Small intestine (tissue), 7 donors: ENCODE measurements around the gene RAPGEF6. TPM values are rescaled to one million over a fixed set of nuclear protein-coding genes. Genes with fewer than 3 reads are reported as not detected.
A peak's percentile ranks its signal among the peaks of the same experiment; 100 is the strongest.

Source experiments
- DNase-seq, 2 donors: peaks; one replicate each; pipeline versions ENCODE4 v3.0.0 to v3.0.0-alpha.2; 2013
- FAIRE-seq: peaks from 2 replicates; lab custom pipeline; 2012; peaks lifted over from hg19 to GRCh38; lab: Jason Lieb, UNC
- H3K27ac ChIP-seq, 3 donors: one replicate each; pipeline ENCODE4 v1.5.1; 2013; ENCODE audit warnings: low read length in 2 of 3, mild to moderate bottlenecking in 2 of 3, control low read depth in 1 of 3, inconsistent platforms in 1 of 3, low read depth in 1 of 3, moderate library complexity in 1 of 3
- H3K27me3 ChIP-seq, 3 donors: one replicate each; pipeline ENCODE4 v1.6.1; 2013; ENCODE audit warnings: low read length in 3 of 3, inconsistent platforms in 1 of 3; ENCODE audit not compliant: control insufficient read depth in 3 of 3, insufficient read depth in 3 of 3
- H3K36me3 ChIP-seq, 3 donors: one replicate each; pipeline ENCODE4 v1.6.1; 2013; ENCODE audit warnings: low read length in 3 of 3, inconsistent platforms in 1 of 3, low read depth in 1 of 3, mild to moderate bottlenecking in 1 of 3, moderate library complexity in 1 of 3; ENCODE audit not compliant: control insufficient read depth in 3 of 3, insufficient read depth in 2 of 3
- H3K4me1 ChIP-seq, 3 donors: one replicate each; pipeline ENCODE4 v1.6.1; 2013; ENCODE audit warnings: low read length in 2 of 3, inconsistent platforms in 1 of 3, low read depth in 1 of 3, mild to moderate bottlenecking in 1 of 3, moderate library complexity in 1 of 3; ENCODE audit not compliant: control insufficient read depth in 3 of 3, insufficient read depth in 2 of 3
- H3K4me3 ChIP-seq, 3 donors: one replicate each; pipeline ENCODE4 v1.5.1; 2013; ENCODE audit warnings: low read length in 3 of 3, control low read depth in 1 of 3, inconsistent platforms in 1 of 3, low read depth in 1 of 3, mild to moderate bottlenecking in 1 of 3, moderate library complexity in 1 of 3
- H3K9me3 ChIP-seq, 2 donors: one replicate each; pipeline ENCODE4 v1.6.1; 2013; ENCODE audit warnings: low read depth in 1 of 2, low read length in 1 of 2; ENCODE audit not compliant: control insufficient read depth in 2 of 2, insufficient read depth in 1 of 2
- WGBS, 3 donors: extraction: QIAGEN DNeasy Blood & Tissue Kit; methylation state at CpG; one replicate each; pipeline ENCODE4 v1.1.7; 2013; 5-methylcytosine and 5-hydroxymethylcytosine counted together
- polyA plus RNA-seq, 4 donors: library from polyadenylated mRNA; stranded (reverse) in 3 of 4; unstranded in 1 of 4; fragments of 200-250 nt in 3 of 4; fragments of 120-200 nt in 1 of 4; gene quantifications; one replicate each; pipeline versions ENCODE4 v1.2.1 to v1.2.3, GENCODE V29; 2013
- donor health status: healthy with polysubstance abuse.
- donor health status: control.
- donor health status: control.
- donor health status: Bipolar disorder and iron deficiency.
- donor health status: healthy.

Gene RAPGEF6
- polyA plus RNA-seq, 4 donors = 1.1 to 10.4 (median 2.3) TPM

- no peak overlapping the region for H3K27ac ChIP-seq
- no peaks in the 10 kb centered on the region for H3K36me3 ChIP-seq
- 50 to 84% (median 71%) methylated on average over 2 of the region's 2 CpGs for WGBS, 3 donors
- no peaks in the 10 kb centered on the region for H3K9me3 ChIP-seq
- no peak overlapping the region for H3K4me3 ChIP-seq
- H3K4me1 ChIP-seq = no peaks in the 10 kb centered on the region
- DNase-seq = no peak
- FAIRE-seq = no peak
- no peaks in the 10 kb centered on the region for H3K27me3 ChIP-seq
Measured at GRCh38 chr5:131530706-131531331, 104.2 kb downstream of the RAPGEF6 start.

DNA sequence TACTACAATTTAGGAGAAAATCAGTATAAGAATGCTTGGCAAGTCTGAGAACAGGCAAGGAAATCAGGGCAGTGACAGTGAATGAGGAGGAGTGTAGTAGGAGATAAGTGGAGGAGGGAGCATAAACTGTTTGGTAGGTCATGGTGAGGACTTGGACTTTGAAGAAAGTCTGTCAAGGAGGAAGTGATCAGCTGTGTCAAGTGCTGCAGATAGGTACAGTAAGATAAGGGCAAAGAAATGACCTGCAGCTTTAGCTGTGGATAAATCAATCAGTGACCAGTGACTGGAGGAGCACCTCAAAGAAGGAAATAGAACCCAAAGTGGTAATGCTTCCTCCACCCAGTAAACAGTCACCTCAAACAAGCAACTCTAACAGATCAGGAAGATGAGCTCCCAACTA lies 106.3 kb downstream of the RAPGEF6 start:
- peak; percentile 23 to 80 for DNase-seq
- H3K36me3 ChIP-seq = no peaks in the 10 kb centered on the region
- peak overlapping the region in 1 of 3 donors; percentile 44 for H3K27ac ChIP-seq
- no peaks in the 10 kb centered on the region for H3K27me3 ChIP-seq
- H3K9me3 ChIP-seq = no peaks in the 10 kb centered on the region
- FAIRE-seq = no peak
- no peak overlapping the region for H3K4me3 ChIP-seq
- no peaks in the 10 kb centered on the region for H3K4me1 ChIP-seq

- no peak overlapping the region for H3K4me3 ChIP-seq
- 70 to 88% (median 79%) methylated on average over 1 of the region's 1 CpG for WGBS, 3 donors
Measured at GRCh38 chr5:131525805-131526204, 109.2 kb downstream of the RAPGEF6 start.

GRCh38 chr5:131524431-131524830 lies 110.6 kb downstream of the RAPGEF6 start:
- 92 to 98% (median 97%) methylated on average over 4 of the region's 4 CpGs for WGBS, 3 donors
- H3K4me3 ChIP-seq = no peak overlapping the region
- no peaks in the 10 kb centered on the region for H3K4me1 ChIP-seq
- H3K27me3 ChIP-seq = no peaks in the 10 kb centered on the region
- H3K36me3 ChIP-seq = no peaks in the 10 kb centered on the region
- no peak for DNase-seq
- no peaks in the 10 kb centered on the region for H3K9me3 ChIP-seq
- FAIRE-seq = no peak
- no peak overlapping the region for H3K27ac ChIP-seq

More at GRCh38 chr5:131525805-131526204, 109.2 kb downstream of the RAPGEF6 start:
- Histone ChIP-seq H3K4me1 (no peaks in the 10 kb centered on the region), H3K36me3 (no peaks in the 10 kb centered on the region), H3K27ac (no peak overlapping the region), H3K27me3 (no peaks in the 10 kb centered on the region), H3K9me3 (no peaks in the 10 kb centered on the region)
- FAIRE-seq = no peak
- DNase-seq = no peak

GRCh38 chr5:131523500-131524185 lies 111.4 kb downstream of the RAPGEF6 start:
- Histone ChIP-seq H3K27me3 (no peaks in the 10 kb centered on the region), H3K9me3 (no peaks in the 10 kb centered on the region), H3K4me1 (no peaks in the 10 kb centered on the region), H3K36me3 (no peaks in the 10 kb centered on the region), H3K4me3 (no peak overlapping the region), H3K27ac (no peak overlapping the region)
- no peak for FAIRE-seq
- DNase-seq = no peak

DNA sequence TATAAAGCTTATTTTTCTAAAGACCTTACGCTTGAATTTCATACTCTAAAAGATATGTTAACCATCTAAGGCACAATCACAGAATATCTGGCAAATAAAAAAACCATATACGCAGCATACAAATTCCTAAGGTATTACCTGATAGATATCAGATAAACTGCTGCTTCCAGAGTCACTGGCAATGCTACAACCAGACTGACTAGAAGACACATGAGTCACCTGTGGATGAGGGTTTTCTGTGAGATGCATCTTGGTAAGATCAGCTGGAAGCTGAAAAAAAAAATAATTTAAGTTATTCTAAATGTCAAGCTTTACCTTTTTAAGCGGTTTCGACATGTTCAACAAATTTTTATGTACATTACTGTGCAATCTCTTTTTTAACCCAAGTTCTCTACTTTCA lies 113.8 kb downstream of the RAPGEF6 start:
- Histone ChIP-seq H3K27ac (no peak overlapping the region), H3K9me3 (no peaks in the 10 kb centered on the region), H3K36me3 (peaks cover 0 to 2% (median 0%) of the 10 kb centered on the region in 3 donors), H3K4me1 (no peaks in the 10 kb centered on the region), H3K4me3 (no peak overlapping the region), H3K27me3 (no peaks in the 10 kb centered on the region)
- no peak for DNase-seq
- no peak for FAIRE-seq
- WGBS, 3 donors = 96 to 99% (median 97%) methylated on average over 4 of the region's 4 CpGs

- FAIRE-seq (no peak), DNase-seq (no peak)
- H3K36me3 ChIP-seq = peaks cover 0 to 6% (median 2%) of the 10 kb centered on the region in 3 donors
- H3K27me3 ChIP-seq = no peaks in the 10 kb centered on the region
- H3K27ac ChIP-seq = no peak overlapping the region
- H3K4me3 ChIP-seq = no peak overlapping the region
- WGBS, 3 donors = 85 to 91% (median 91%) methylated on average over 3 of the region's 3 CpGs
- H3K9me3 ChIP-seq = no peaks in the 10 kb centered on the region
- peaks cover 0 to 3% (median 0%) of the 10 kb centered on the region in 3 donors for H3K4me1 ChIP-seq
Measured at GRCh38 chr5:131515348-131515747, 119.7 kb downstream of the RAPGEF6 start.

DNA sequence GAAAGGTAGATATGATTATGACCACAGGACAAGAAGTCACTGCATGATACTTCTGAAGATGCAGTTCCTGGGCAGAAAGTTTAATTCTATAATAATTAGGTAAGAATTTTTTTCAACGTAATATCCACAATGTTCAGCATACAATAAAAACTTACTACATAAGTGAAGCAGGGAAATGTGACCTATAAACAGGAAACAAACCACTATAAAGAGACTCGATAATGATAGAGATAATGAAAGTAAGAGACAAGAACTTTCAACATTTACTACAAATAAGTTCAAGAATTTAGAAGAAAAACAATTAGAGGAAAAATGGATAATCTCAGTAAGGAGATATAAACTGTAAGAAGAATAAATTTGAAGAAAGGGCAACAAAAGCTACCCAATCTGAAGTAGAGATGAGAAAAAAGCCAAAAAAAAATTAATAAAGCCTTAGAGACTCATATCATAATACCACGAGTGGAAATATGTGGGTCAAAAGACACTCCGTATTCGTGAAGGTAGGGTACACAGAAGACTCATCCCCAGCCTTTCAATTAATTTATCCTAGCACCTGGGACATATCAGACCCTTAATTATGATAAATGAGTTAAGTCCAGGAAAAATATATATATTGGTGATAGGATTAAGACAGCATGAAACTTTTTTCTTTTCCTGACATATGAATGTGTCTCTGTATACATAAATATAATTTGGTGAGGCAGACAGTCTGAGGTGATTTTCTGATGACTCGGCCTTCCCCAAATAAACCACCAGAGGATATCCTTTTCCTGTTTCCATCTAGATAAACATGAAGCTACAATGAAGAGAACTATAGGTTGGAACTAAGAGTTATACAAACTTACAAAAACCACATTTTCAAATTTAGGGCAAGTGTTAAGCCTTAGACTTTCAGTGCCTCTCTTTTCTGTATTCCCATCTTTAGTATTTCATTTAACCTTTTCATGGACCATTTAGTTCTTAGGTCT lies 120.4 kb downstream of the RAPGEF6 start:
- H3K4me3 ChIP-seq = no peak overlapping the region
- no peaks in the 10 kb centered on the region for H3K27me3 ChIP-seq
- WGBS, 3 donors = 44 to 61% (median 48%) methylated on average over 6 of the region's 6 CpGs
- peak in 1 of 2 donors; percentile 47 for DNase-seq
- peaks cover 0 to 6% (median 2%) of the 10 kb centered on the region in 3 donors for H3K36me3 ChIP-seq
- peaks cover 0 to 3% (median 0%) of the 10 kb centered on the region in 3 donors for H3K4me1 ChIP-seq
- peak overlapping the region in 1 of 3 donors; percentile 9 for H3K27ac ChIP-seq
- peak; percentile 57 for FAIRE-seq
- H3K9me3 ChIP-seq = no peaks in the 10 kb centered on the region
